WI38 (cell line): ENCODE data around the gene COX8C.
"Not testable (repeated sequence)": the region's sequence is repeated elsewhere in the genome, so short reads cannot be mapped to it uniquely, and the experiment has no call there.

Source experiments
- H3K4me3 ChIP-seq: 2 replicates; pipeline ENCODE4 v1.5.1; 2011; ENCODE audit warnings: low read depth, mild to moderate bottlenecking, control low read depth, low read length
- TF ChIP-seq, protein P1 (sequence below): IDR thresholded peaks from 2 replicates; pipeline ENCODE4 v1.5.1; 2012; ENCODE audit warnings: low read depth, mild to moderate bottlenecking, control low read depth, low read length

The COX8C gene

DNA sequence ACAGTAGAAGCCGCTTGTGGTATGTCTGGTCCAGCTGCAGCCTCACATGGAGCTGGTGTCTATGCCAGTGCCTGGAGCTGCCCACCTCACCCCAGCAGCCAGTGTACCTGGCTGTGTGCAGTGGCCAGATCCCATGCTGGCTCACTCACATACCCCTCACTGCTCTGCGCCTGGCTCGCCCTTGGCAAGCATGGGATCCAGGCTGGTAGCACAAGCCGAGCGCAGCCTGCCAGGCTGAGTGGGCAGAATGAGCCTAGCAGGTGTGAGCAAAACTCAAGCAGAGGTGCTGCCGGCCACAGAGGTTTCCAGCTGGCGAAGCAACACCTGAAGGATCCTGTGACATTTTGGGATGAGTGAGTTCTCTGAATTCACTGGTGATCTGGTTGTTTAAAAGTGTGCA is 9.1 kb upstream of the COX8C start:
- H3K4me3 ChIP-seq, result no peak overlapping the region
- TF ChIP-seq, protein P1, sequence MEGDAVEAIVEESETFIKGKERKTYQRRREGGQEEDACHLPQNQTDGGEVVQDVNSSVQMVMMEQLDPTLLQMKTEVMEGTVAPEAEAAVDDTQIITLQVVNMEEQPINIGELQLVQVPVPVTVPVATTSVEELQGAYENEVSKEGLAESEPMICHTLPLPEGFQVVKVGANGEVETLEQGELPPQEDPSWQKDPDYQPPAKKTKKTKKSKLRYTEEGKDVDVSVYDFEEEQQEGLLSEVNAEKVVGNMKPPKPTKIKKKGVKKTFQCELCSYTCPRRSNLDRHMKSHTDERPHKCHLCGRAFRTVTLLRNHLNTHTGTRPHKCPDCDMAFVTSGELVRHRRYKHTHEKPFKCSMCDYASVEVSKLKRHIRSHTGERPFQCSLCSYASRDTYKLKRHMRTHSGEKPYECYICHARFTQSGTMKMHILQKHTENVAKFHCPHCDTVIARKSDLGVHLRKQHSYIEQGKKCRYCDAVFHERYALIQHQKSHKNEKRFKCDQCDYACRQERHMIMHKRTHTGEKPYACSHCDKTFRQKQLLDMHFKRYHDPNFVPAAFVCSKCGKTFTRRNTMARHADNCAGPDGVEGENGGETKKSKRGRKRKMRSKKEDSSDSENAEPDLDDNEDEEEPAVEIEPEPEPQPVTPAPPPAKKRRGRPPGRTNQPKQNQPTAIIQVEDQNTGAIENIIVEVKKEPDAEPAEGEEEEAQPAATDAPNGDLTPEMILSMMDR, result no peak

DNA sequence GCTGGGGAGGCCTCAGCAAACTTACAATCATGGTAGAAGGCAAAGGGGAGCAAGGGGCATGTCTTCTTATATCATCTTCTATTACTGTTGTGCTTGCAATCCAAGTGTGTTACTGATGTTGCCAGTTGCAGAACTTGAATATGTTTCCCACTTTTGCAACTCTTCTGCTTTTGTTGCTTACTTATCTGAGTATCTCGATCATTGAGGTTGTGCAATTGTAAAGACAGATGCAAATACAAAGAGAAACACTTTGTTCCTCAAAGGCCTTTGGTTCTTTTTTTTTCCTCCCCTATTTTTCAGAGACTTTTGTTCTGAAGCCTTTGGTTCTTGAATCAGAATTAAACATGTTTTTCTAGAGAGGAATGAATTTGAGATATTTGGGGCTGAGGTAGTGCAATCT is 3.7 kb upstream of the COX8C start:
- no peak overlapping the region for H3K4me3 ChIP-seq
- TF ChIP-seq, protein P1, result no peak

DNA sequence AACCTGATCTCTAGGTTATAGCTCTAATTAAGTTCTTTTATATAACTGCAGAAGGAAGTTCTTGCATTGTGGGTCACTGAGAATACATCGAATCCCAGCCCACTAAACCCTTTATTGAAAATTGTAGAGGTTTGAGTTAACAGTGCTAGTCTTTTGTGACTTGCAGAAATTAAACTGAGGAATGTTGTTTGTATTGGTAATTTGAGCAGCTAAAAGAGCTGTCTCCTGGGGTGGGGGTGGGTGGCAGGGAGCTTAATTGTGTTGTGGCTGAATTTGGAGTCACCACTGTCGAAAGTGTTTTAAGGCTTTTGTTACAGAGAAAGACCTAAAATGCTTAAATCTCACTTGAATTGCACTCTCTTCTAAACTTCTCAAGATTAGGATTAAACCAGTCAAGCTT is 3.2 kb upstream of the COX8C start:
- TF ChIP-seq, protein P1, result no peak
- H3K4me3 ChIP-seq, result no peak overlapping the region

DNA sequence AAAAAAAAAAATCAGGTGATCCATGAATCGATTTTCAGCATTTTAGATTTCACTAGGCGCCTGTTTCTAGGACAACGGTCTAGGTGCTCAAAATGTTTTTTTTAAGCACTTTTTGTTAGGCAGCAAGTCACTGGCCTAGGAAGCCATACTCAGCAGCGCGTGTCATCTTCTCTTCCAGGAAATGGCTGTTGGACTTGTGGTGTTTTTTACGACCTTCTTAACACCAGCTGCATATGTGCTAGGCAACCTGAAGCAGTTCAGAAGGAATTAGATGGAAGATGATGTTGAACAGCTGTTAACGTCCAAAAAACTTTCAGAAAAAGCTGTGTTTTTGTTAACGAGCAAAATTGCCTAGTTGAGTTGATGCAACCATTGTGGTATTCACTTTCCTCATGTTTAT is 868 bp downstream of the COX8C start:
- H3K4me3 ChIP-seq, result no peak overlapping the region
- TF ChIP-seq, protein P1, result no peak

DNA sequence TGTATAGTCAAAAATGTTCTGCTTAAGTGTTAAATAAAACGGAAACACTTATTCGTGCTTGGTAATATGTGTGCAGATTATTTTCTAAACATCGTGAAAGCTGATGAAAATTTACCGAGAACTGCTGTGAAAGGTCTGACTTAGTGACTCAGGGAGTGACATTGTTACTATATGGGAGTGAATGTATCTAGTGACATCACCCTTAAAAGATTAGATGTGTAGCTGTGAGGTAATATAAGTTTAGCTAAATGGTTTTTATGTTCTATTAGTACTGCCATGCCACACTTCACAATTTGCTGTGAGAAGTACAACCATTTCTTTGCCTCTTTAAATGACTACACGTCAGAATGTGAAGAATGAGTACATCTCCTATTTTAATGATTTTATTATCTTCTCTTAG is 1.3 kb downstream of the COX8C start:
- TF ChIP-seq, protein P1, result no peak
- no peak overlapping the region for H3K4me3 ChIP-seq

DNA sequence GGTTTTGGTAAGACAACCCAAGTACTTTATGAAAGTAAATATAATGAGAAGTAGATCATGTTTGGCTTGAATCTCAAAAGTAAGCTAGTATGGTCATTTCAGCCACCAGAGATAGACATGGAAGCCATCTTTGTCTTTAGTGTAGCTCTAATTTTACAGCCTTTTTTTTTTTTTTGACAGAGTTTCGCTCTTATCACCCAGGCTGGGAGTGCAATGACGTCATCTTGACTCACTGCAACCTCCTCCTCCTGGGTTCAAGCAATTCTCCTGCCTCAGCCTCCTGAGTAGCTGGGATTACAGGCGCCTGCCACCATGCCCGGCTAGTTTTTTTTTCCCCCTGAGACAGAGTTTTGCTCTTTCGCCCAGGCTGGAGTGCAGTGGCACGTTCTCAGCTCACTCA is 7.9 kb downstream of the COX8C start:
- not testable (repeated sequence) for H3K4me3 ChIP-seq

DNA sequence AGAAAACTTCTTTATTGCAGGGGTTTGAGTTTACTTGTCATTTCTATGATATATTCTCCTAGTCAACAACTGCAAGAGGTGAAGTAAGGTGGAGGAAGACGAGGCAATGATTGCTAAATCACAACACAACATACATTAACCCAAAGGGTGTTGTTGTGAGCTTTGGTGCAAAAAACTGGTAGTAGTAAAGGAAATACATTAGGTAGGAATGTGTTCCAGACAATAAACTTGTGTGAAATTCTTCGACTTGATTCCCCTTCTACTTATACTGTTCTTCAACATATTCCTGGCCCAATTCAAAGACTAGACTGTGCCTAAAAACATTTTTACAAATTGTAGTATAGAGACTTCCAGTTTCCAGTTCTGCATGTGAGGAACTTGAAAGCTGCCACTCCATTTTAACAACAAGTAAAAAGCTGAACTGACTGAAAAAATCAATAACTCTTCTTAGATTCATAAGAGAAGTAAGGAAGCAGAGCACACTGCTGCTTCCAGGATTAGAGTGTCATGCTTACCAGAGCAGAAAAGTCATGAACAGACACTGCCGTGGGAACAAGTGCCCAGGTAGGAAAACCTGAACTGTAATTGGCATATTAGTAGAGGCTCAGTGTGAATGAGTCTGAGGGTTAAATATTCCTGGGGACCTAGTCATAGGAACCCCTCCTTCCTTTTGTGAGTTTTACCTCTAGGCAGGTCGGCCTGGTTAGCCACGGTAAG is 22.2 kb downstream of the COX8C start:
- no peak overlapping the region for H3K4me3 ChIP-seq

More for the DNA sequence above, 22.2 kb downstream of the COX8C start:
- TF ChIP-seq, protein P1, result no peak
